K562 (cell line): Measurements from ENCODE around the gene POLR2A. TPM values are rescaled to one million over a fixed set of nuclear protein-coding genes. Genes with fewer than 3 reads are reported as not detected.
A peak's percentile ranks its signal among the peaks of the same experiment; 100 is the strongest.

Experiments used
- ARID1B ChIP-seq: fragments of 450-650 bp; IDR thresholded peaks from 2 replicates; pipeline ENCODE4 v1.6.1; 2016; ENCODE audit warnings: antibody characterized with exemption, mild to moderate bottlenecking, inconsistent platforms
- ATF1 ChIP-seq, 2 experiments: fragments of 450-650 bp in 1 of 2; IDR thresholded peaks; 2 replicates each; pipeline ENCODE4 v1.6.1; 2016; ENCODE audit warnings: missing compliant biosample characterization in 1 of 2, missing genetic modification characterization in 1 of 2
- CC2D1A ChIP-seq: fragments of 450-650 bp; IDR thresholded peaks from 2 replicates; pipeline ENCODE4 v1.6.1; 2017; ENCODE audit warnings: mild to moderate bottlenecking
- CEBPZ ChIP-seq: fragments of 150-350 bp; IDR thresholded peaks from 2 replicates; pipeline ENCODE4 v1.6.1; 2014; ENCODE audit warnings: low read depth, mild to moderate bottlenecking, low read length, borderline replicate concordance
- CREB1 ChIP-seq, 2 experiments: sonication (generic) in 1 of 2; formaldehyde crosslinking in 1 of 2; IDR thresholded peaks; 2 replicates each; pipeline versions ENCODE4 v1.6.1 to v1.8.0; 2012 to 2022; ENCODE audit warnings: inconsistent platforms in 1 of 2, mild to moderate bottlenecking in 1 of 2, missing genetic modification reagents in 1 of 2, moderate library complexity in 1 of 2
- CREBBP ChIP-seq: IDR thresholded peaks from one replicate; pipeline ENCODE4 v1.6.1; 2012; ENCODE audit warnings: low read depth, mild to moderate bottlenecking, control low read depth, inconsistent platforms, low read length
- CTBP1 ChIP-seq: fragments of 450-650 bp; IDR thresholded peaks from 2 replicates; pipeline ENCODE4 v1.6.1; 2016; ENCODE audit warnings: borderline replicate concordance
- DACH1 ChIP-seq: fragments of 450-650 bp; IDR thresholded peaks from 2 replicates; pipeline ENCODE4 v1.6.1; 2018; ENCODE audit not compliant: partially characterized antibody
- ERF ChIP-seq: fragments of 450-650 bp; formaldehyde crosslinking; IDR thresholded peaks from 2 replicates; pipeline ENCODE4 v1.4.0; 2020; ENCODE audit warnings: mild to moderate bottlenecking, mixed read lengths
- JUND ChIP-seq, 2 experiments: IDR thresholded peaks; 2 replicates in 1 of 2; 3 replicates in 1 of 2; pipeline ENCODE4 v1.6.1; 2011; ENCODE audit warnings: borderline replicate concordance in 2 of 2, low read depth in 2 of 2, low read length in 2 of 2, improper control_type of control experiment in 1 of 2, missing biosample characterization in 1 of 2, missing genetic modification characterization in 1 of 2, missing genetic modification reagents in 1 of 2
- NFIX ChIP-seq: fragments of 250-450 bp; sonication (Bioruptor Pico); IDR thresholded peaks from 2 replicates; pipeline ENCODE4 v1.4.0; 2020; ENCODE audit warnings: low read depth, mild to moderate bottlenecking, moderate library complexity
- NFRKB ChIP-seq: fragments of 450-650 bp; IDR thresholded peaks from 2 replicates; pipeline ENCODE4 v1.6.1; 2016; ENCODE audit warnings: low read depth
- POLR2AphosphoS5 ChIP-seq: IDR thresholded peaks from 2 replicates; pipeline ENCODE4 v1.6.1; 2011; ENCODE audit warnings: mild to moderate bottlenecking, low read depth, low read length, moderate library complexity; ENCODE audit not compliant: control insufficient read depth, insufficient read depth
- PURB ChIP-seq: sonication (generic); formaldehyde crosslinking; IDR thresholded peaks from 2 replicates; pipeline ENCODE4 v1.9.0; 2021; ENCODE audit warnings: low read depth, mild to moderate bottlenecking, missing genetic modification reagents
- TBL1XR1 ChIP-seq, 2 experiments: IDR thresholded peaks; 2 replicates each; pipeline ENCODE4 v1.6.1; 2012; ENCODE audit warnings: improper control_type of control experiment in 2 of 2, low read length in 2 of 2, mild to moderate bottlenecking in 1 of 2
- TEAD1 ChIP-seq, 2 experiments: fragments of 450-650 bp in 1 of 2; sonication (generic) in 1 of 2; formaldehyde crosslinking; IDR thresholded peaks; 2 replicates each; pipeline versions ENCODE4 v1.4.0 to v1.8.0; 2020 to 2022; ENCODE audit warnings: mild to moderate bottlenecking in 2 of 2, missing genetic modification reagents in 1 of 2
- VEZF1 ChIP-seq: fragments of 200-800 bp; sonication (Bioruptor generic); IDR thresholded peaks from 2 replicates; pipeline ENCODE4 v1.6.1; 2017; ENCODE audit warnings: missing genetic modification characterization, missing compliant biosample characterization
- XRCC3 ChIP-seq: fragments of 450-650 bp; IDR thresholded peaks from 2 replicates; pipeline ENCODE4 v1.6.1; 2017; ENCODE audit warnings: mild to moderate bottlenecking, moderate library complexity
- ZNF140 ChIP-seq: fragments of 250-450 bp; sonication (Bioruptor Pico); IDR thresholded peaks from 2 replicates; pipeline ENCODE4 v1.8.0; 2021; ENCODE audit warnings: moderate library complexity, mild to moderate bottlenecking, inconsistent platforms
- ZNF764 ChIP-seq: fragments of 250-450 bp; sonication (Bioruptor Pico); IDR thresholded peaks from 2 replicates; pipeline ENCODE4 v1.4.0; 2020; ENCODE audit warnings: low read depth, mild to moderate bottlenecking, moderate library complexity
- polyA plus RNA-seq, 8 experiments: library from polyadenylated mRNA; depleted of rRNA in 4 of 8; stranded (reverse) in 5 of 8; unstranded in 3 of 8; fragments of >200 nt; fragmentation: Nextera tagmentation in 2 of 8; fragmentation: Illumina TruSeq in 1 of 8; extraction: Ambion mirVana in 2 of 8; extraction: Trizol in 1 of 8; gene quantifications; 2 replicates each; pipeline versions ENCODE4 v1.2.1 to v1.2.3, GENCODE V29; 2011 to 2014; ENCODE audit warnings: inconsistent platforms in 1 of 8, missing spikeins in 1 of 8
- total RNA-seq, 7 experiments: library from RNA; depleted of rRNA in 6 of 7; stranded (reverse); fragments of >200 nt in 6 of 7; fragmentation: Illumina TruSeq in 2 of 7; extraction: Trizol in 2 of 7; gene quantifications; 2 replicates each; pipeline versions ENCODE4 v1.2.1 to v1.2.3, GENCODE V29; 2011 to 2021; ENCODE audit warnings: low replicate concordance in 1 of 7
- TF ChIP-seq, protein P1 (sequence below): sonication (generic); formaldehyde crosslinking; IDR thresholded peaks from 2 replicates; pipeline ENCODE4 v1.8.0; 2022; ENCODE audit warnings: missing genetic modification reagents, mild to moderate bottlenecking, moderate library complexity, borderline replicate concordance

POLR2A gene
- total and polyA plus RNA-seq, 9 of the 15 experiments (the other 6 are each of a cell fraction or from before 2014, with no cell fraction given): 1.3 to 109 (median 12.4) TPM

DNA sequence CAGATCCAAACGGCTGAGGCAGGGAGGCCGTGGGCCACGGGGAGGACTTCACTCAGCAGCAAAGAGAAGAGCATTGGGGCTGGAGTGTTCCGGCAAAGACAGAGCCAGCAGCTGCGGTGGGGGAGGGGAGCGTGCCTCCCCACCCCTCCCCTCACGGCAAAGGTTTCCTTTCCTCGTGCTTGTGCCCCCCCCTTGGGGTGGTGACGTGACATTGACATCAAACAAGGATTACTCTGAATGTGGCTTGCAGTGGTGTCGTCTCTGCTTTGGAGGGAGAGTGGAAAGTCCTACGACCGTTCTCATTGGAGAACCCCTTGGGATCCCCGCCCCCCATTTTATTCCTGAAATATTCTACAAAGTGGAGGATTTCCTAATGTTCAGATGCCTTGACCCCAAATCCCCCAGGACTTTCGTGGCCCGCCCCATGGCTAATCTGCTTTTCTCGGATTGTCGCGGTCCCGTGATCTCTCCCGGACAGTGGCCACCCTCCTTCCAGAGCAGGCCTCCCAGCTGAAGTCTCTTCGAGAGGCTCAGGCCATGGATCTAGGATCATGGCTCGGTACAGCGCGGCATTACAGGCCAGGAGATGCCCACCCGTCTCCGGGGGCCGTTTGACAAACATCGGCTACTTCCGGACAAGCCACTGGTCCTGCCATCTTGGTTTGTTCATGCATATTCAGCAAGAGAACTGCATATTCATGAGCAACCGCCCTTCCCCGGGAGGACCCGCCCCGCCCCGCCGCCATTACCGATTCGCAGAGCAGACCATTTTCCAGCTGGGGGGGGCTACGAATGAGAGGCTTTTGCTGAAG, 705 bp upstream of the POLR2A start (continued):
- TF ChIP-seq JUND (IDR thresholded peaks at IDR 0.05; ENCODE audit: borderline replicate concordance, low read depth, low read length): peak; percentile 58
- peak; percentile 44; the same call in 1 of the 3 replicates for TF ChIP-seq JUND (tag; IDR thresholded peaks at IDR 0.05; ENCODE audit: borderline replicate concordance, low read depth, low read length)
- TF ChIP-seq ERF (CRISPR knock-in tag): 0 out of 2 replicates have a peak, but pooled peaks have one; percentile 30
- no peak for TF ChIP-seq NFIX
- 0 out of 2 replicates have a peak, but pooled peaks have one; percentile 42 for TF ChIP-seq ARID1B
- TF ChIP-seq CTBP1: peak; percentile 62; the same call in 1 of the 2 replicates
- TF ChIP-seq ATF1 (CRISPR knock-in tag; IDR thresholded peaks at IDR 0.05): peak; percentile 49; the same call in 1 of the 2 replicates
- TF ChIP-seq ATF1 (tag; IDR thresholded peaks at IDR 0.05): peak; percentile 96
- TF ChIP-seq TBL1XR1 (IDR thresholded peaks at IDR 0.05; ENCODE audit: low read length in 2 of 2): no peak
- TF ChIP-seq NFRKB: peak; percentile 92
- peak in 1 of 2 experiments; percentile 26; a peak in 1 of 4 replicates for TF ChIP-seq TEAD1 (CRISPR knock-in tag; IDR thresholded peaks at IDR 0.05)
- TF ChIP-seq VEZF1: peak; percentile 90
- no peak for TF ChIP-seq PURB (CRISPR knock-in tag)
- TF ChIP-seq ZNF140 (CRISPR knock-in tag): no peak
- TF ChIP-seq DACH1: peak; percentile 32
- no peak for TF ChIP-seq ZNF764 (CRISPR knock-in tag)
- no peak for TF ChIP-seq CC2D1A
- TF ChIP-seq, protein P1, sequence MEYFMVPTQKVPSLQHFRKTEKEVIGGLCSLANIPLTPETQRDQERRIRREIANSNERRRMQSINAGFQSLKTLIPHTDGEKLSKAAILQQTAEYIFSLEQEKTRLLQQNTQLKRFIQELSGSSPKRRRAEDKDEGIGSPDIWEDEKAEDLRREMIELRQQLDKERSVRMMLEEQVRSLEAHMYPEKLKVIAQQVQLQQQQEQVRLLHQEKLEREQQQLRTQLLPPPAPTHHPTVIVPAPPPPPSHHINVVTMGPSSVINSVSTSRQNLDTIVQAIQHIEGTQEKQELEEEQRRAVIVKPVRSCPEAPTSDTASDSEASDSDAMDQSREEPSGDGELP (CRISPR knock-in tag): peak; percentile 90
- TF ChIP-seq CEBPZ: peak; percentile 35; the same call in 1 of the 2 replicates
- peak; percentile 49 for TF ChIP-seq CREBBP
- TF ChIP-seq POLR2AphosphoS5: 0 out of 2 replicates have a peak, but pooled peaks have one; percentile 2
- peak; percentile 87 for TF ChIP-seq CREB1 (IDR thresholded peaks at IDR 0.05)
- peak; percentile 89 for TF ChIP-seq CREB1 (CRISPR knock-in tag; IDR thresholded peaks at IDR 0.05)
- TF ChIP-seq XRCC3: no peak
